Esophagus squamous epithelium (tissue), 4 donors: ENCODE data around the gene NIN.

Experiments
- POLR2A ChIP-seq, 4 donors: fragments of 450-650 bp; IDR thresholded peaks; one replicate each; pipeline ENCODE4 v1.6.1; 2017; ENCODE audit warnings: antibody characterized with exemption in 4 of 4, mild to moderate bottlenecking in 4 of 4, moderate library complexity in 3 of 4
- TF ChIP-seq, protein P1 (sequence below), 6 experiments: fragments of 450-650 bp in 4 of 6; fragments of 200-600 bp in 2 of 6; sonication (generic) in 2 of 6; IDR thresholded peaks; one replicate each; pipeline ENCODE4 v1.5.1; 2016 to 2019; ENCODE audit warnings: antibody characterized with exemption in 6 of 6, mild to moderate bottlenecking in 4 of 6, moderate library complexity in 4 of 6

GRCh38 chr14:50826681-50827080, 4.3 kb downstream of the NIN start:
- TF ChIP-seq, protein P1, sequence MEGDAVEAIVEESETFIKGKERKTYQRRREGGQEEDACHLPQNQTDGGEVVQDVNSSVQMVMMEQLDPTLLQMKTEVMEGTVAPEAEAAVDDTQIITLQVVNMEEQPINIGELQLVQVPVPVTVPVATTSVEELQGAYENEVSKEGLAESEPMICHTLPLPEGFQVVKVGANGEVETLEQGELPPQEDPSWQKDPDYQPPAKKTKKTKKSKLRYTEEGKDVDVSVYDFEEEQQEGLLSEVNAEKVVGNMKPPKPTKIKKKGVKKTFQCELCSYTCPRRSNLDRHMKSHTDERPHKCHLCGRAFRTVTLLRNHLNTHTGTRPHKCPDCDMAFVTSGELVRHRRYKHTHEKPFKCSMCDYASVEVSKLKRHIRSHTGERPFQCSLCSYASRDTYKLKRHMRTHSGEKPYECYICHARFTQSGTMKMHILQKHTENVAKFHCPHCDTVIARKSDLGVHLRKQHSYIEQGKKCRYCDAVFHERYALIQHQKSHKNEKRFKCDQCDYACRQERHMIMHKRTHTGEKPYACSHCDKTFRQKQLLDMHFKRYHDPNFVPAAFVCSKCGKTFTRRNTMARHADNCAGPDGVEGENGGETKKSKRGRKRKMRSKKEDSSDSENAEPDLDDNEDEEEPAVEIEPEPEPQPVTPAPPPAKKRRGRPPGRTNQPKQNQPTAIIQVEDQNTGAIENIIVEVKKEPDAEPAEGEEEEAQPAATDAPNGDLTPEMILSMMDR (IDR thresholded peaks at IDR 0.05): no peak
- no peak for TF ChIP-seq POLR2A (IDR thresholded peaks at IDR 0.05)
